Suprapubic skin (tissue), 4 donors: ENCODE data around the gene VTI1A.

Experiments used
- CTCF ChIP-seq, 2 donors: fragments of 200-600 bp in 1 of 2; fragments of 450-650 bp in 1 of 2; sonication (generic) in 1 of 2; IDR thresholded peaks; one replicate each; pipeline ENCODE4 v1.5.1; 2016 to 2019; ENCODE audit warnings: antibody characterized with exemption in 2 of 2, mild to moderate bottlenecking in 1 of 2, moderate library complexity in 1 of 2
- EP300 ChIP-seq: sonication (generic); formaldehyde crosslinking; IDR thresholded peaks from one replicate; pipeline ENCODE4 v1.6.1; 2017; ENCODE audit warnings: antibody characterized with exemption
- POLR2A ChIP-seq, 2 donors: fragments of 450-650 bp; IDR thresholded peaks; one replicate each; pipeline ENCODE4 v1.6.1; 2017; ENCODE audit warnings: antibody characterized with exemption in 2 of 2, mild to moderate bottlenecking in 2 of 2, moderate library complexity in 2 of 2
- POLR2AphosphoS5 ChIP-seq, 3 donors: sonication (generic); formaldehyde crosslinking; IDR thresholded peaks; one replicate each; pipeline ENCODE4 v1.6.1; 2017; ENCODE audit warnings: antibody characterized with exemption in 3 of 3

- TF ChIP-seq POLR2A (IDR thresholded peaks at IDR 0.05): no peak
- no peak for TF ChIP-seq CTCF (IDR thresholded peaks at IDR 0.05)
- TF ChIP-seq POLR2AphosphoS5 (IDR thresholded peaks at IDR 0.05): no peak
- TF ChIP-seq EP300: no peak
These were observed 192.3 kb downstream of the VTI1A start for GRCh38 chr10:112639298-112639697.
